Measurements from ENCODE around the gene MMP3.

The MMP3 gene

GRCh38 chr11:102832612-102833011, 10.8 kb downstream of the MMP3 start:
- DNase-seq, result no peak

- DNase-seq, result peak in 10 of 56 donors; percentile 1 to 37 (median 9)
These were observed 11.6 kb downstream of the MMP3 start for GRCh38 chr11:102831489-102832440.

DNA sequence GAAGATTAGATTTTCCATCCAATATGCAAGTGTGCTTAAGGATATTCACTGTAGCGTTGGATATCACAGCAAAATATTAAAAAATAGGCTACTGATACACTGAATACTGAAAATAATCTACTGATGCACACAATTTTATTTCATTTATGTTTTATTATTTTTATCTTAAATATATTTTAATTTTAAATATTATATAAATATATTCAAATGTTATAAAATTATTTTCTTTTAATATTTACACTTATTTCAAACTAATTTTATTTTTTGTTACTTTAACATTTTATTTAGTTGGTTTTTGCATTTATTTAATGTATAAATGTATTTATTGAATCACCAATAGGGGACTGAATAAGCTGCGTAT, 12.3 kb downstream of the MMP3 start:
- DNase-seq, result no peak

DNA sequence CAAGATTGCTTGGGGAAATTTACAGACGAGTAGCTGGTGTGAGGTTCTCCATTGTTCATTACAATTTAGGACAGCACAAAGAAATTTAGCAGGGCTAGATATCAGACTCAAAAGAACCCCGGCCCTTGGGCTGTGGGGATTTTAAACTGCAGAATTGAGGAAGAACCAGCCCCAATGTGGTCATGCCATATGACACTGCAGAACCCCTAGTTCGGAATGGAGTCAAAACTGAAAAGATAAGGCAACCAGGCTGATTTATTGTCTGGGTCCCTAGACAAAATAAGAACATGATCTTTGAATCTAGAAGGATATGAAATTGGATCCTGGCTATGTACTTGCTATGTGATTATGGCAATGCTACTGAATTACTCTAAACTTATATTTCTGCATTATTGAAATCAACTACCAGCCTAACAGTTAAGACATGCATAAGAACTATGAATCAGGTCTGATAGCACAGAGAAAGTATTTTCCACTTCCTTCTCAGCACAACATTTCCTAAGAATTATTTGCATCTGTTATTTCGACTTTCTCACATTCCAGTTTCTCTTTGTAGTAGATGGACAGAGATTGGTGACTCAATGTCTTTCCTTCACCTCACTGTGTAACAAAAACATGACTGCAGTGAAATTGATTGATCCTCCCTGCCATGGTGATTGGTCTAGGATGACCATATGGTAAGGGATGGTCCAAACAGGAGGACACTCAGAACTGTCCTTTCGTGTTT, 13.2 kb downstream of the MMP3 start:
- no peak for DNase-seq

DNA sequence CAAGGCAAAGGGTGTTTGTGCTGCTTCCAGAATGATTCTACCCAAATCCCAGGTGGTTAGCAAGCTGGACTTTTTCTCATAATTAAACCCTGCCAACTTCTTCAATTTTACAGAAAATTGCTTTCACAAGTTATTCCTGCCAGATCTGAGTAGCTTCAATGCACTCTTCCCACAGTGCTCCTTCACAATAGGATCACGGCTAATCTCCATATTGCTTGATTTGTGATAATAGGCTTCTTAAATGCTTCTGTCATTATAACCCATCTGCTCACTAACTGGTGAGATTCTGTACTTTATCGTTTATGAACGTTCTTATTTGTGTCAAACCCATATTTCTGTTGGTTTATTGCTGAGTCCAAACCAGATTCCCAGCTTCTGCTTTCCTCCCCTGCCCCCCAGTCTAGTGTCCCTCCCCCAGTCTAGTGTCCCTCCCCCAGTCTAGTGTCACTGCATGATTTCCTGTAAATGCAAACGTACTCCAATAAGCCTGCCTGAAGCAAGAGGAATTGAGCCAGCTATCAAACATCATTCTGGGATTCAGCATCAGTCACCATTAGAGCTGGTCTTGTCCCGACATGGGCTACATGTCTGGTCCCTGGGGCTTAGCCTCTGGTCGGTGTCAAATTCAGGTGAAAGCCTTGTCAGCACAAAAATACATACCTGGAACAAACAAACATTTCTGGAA, 14.0 kb downstream of the MMP3 start:
- DNase-seq, result no peak

GRCh38 chr11:102824556-102824955, 18.9 kb downstream of the MMP3 start:
- no peak for DNase-seq

DNA sequence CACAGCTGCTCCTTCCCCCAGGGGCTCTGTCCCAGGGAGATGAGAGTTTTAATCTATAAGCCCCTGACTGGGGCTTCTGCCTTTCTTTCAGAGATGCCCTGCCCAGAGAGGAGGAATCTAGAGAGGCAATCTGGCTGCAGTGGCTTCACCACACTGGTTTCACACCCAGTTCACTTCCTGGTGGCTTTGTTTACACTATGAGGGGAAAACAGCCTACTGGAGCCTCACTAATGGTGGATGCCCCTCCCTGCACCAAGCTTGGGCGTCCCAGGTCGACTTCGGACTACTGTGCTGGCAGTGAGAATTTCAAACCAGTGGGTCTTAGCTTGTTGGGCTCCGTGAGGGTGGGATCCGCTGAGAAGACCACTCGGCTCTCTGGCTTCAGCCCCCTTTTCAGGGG, 23.9 kb downstream of the MMP3 start:
- no peak for DNase-seq

DNA sequence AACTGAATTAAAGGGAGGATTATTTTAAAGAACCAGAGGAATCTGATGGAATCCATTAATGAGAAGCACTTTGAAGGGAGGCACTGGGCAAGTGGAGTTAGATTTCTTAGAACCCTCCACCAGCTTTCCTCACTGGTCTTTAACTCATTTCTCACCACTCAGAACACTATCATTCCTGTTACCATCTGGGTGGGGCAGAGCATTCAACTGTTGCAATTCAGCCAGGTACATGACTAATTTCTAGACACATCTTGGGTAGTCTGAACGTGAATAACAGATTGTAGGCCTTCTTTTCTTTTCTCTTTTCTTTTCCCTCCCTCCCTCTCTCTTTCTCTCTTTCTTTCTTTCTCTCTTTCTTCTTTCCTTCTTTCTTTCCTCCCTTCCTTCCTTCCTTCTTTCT, 29.9 kb downstream of the MMP3 start:
- no peak for DNase-seq

GRCh38 chr11:102812188-102812587, 31.2 kb downstream of the MMP3 start:
- no peak for DNase-seq

DNA sequence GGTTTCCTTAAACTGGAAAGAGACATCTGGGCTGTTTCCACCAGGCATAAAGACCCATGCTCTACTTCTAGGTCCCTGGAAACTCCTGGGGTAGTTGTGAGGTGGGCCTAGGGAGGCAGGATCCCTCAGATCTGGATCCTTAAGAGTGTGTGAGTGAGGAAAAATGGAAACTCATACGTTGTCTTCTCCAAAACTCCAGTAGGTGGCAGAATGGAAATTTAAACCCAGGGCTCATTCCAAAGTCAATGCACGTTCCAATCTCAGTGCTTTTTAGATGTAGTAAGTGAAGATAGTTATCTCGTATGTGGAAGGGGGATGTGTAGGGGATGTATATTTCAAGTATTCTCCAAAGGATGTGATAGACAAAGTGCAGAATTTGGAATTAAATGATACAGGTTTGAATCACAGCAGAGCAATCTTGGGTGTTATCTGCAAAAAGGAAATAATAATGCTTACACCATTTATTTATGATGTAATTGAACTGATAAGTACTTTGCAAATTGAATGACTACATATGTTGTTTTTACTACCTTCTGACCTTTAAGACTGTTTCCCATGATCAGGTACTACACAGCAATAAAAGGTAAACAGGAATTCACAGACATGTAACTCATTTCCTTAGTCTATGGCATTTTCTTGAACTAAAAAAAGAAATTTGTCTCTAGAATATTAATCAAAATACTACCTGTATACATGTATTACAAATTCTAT, 32.3 kb downstream of the MMP3 start:
- DNase-seq, result peak in 1 of 56 donors; percentile 6

DNA sequence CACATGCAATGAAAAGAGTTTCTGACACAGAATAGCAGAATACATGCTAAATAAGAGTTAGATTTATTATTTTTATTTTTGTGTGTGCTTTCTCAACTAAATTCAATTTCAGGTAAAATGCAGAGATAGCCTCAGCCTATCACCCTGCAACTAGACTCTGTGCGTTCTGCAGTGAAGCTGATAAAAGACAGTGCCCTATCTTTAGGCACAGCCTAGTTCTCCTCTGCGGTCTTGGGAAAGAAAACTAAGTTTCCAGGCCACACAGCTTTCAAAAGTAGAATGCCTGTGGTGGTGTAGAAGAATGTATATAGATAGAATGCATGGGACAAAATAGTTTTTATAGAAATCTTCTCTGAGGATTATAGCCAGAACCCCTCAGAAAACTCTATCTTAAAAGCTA, 33.4 kb downstream of the MMP3 start:
- no peak for DNase-seq

DNA sequence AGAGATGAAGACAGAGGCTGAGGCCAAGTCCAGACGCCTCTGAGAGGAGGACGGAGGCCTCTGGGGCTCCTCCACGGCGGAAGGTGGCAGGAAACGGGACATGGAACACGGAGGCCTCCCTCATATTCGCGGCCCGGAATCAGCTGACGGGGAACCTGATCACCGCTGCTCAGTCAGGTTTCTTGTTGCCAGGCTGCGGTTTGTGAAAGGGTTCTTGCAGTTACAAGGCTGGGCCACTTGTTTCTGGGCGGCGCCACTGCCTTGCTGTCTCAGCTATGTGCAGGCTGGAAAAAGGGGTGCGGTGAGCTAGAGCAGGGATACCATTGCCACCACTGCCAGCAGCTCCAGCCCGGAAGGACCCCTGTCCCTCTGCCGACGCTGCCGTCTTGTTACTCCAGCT, 35.5 kb downstream of the MMP3 start:
- DNase-seq, result no peak

DNA sequence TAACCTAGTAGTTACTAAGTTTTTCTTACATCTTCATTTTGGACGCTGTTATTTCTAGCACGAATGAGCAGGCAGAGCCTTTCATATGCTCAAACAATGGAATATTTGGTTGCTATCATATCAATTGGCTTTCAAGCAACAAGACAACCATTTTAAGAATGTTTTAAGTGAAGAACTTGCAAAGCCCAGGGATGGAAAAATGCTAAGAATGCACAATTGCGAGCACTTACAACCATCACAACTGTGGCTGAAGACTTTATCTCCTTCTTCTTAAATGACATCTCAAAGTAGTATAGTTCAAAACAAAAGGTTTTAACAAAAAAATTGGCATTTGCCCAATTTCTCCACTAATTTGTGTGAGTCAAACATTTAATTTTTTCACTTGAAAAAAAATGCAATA, 37.1 kb downstream of the MMP3 start:
- DNase-seq, result no peak

GRCh38 chr11:102802341-102802740, 41.1 kb downstream of the MMP3 start:
- DNase-seq, result no peak

DNA sequence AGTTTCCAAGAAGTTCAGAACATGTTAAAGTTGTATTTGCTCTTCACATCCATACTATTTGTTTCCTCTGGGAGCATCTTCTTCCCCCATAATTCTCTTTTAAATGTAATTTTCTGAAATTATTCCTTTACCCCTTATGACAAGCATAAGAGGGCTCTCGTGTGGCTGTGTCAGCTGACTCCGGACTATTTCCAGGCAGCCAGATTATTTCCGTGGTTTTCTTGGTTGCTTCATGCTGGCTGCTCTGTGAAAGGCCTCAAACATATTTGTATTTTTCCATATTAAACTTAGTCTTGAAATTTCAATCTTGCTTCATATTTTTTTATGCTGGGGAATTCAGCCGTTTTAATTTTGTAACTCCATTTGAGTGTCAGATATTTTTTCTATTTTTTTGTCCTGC, 42.6 kb downstream of the MMP3 start:
- no peak for DNase-seq

GRCh38 chr11:102799681-102800340, 43.6 kb downstream of the MMP3 start:
- DNase-seq, result no peak

DNA sequence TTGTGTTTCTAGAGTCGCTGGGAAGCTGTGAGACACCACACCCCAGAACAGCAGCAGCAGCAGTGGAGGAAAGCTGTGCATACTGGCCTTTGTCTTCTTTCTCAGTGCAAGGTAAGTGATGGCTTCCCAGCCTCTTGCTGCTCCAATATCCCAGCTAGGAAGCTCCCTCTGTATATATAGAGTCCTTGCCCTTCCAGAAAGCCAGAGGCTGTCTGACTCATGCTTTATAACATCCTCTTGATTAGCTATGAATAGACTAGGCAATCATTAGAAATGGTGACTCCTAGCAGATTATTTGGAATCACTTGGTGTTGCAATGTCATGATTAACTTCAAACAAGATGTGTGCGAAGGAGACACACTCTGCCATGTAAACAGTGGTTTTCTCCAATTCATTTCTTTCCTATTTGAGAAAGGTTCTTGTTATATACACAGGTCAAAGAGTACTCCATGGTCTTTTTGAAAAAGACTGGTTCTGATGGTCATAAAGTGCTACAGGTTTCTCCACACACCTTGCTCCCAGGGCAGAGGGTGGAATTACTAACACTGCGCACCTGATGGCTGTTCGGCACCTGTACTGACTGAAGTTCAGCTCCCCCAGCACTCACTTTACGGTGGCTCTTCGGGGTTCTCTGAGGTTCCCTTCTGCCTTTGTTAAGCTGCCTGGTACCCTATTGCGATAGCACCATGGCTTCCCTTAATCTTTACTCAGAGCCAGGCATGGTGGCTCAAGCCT, 45.2 kb downstream of the MMP3 start, which contains the start of gene MMP1:
MMP1 (minus strand) TSS at position 149 of the 735 bp plus-strand sequence; CDS start at position 81, 68 bp downstream.
- no peak for DNase-seq

DNA sequence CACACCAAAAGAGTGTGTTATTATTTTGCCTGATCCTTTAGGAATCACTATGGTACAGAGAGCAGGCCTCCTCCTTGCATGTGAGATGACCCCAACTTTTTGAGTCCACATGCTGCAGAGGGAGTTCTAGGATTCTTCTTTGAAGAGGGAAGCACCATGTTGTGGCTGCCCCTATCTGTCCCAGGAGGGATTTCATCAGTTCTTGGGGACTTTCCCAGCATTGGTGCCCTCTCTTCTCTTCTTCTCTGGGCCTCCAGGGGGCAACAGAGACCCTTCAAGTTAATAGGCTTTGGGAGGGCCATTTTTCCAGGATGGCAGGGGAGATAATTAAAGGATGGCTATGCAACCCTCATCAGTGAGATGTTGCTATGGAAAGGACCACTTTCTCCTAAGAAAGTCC, 49.0 kb downstream of the MMP3 start:
- no peak for DNase-seq

DNA sequence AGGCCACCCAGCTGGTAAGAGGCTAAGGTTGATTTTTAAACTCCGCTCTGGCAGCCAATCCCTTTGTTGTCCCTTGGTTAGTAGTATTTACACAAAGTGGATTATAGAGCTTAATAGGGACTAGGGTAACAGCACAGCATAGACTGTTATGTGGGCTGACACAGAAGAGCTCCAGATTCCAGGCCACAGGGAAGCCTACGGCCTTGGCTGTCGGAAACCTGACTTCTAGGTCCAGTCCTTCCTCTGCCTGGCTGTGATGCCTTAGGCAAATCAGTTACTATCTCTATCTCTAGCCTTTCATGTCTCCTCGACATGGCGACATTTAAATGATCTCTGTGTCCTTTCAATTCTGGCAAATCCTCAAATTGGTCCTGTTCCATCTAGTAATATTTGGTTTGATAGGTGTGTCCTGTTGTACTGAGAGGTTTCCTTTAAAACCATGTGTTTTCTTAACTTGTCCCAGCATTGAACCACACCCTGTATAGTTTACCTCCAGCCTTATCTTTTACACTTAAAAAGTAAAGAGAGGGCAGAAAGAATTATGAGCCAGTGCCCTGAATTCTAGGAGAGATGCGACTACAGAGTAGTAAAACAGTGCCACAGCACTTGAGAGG, 49.6 kb downstream of the MMP3 start:
- DNase-seq, result no peak

DNA sequence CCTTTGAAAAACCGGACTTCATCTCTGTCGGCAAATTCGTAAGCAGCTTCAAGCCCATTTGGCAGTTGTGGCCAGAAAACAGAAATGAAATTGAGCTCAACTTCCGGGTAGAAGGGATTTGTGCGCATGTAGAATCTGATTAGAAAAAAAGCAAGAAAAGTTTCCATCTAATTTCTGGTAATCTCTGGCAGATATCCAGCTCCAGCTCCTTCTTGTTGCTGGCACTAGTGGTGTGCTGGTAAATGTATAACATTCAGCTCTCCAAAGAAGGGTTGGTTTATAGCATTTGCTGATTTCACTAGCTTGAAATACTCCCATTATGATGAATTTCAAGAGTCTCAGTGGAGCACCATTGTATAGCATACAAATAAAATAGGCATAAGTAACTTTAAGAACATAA, 50.8 kb downstream of the MMP3 start:
- no peak for DNase-seq
